NCI-H510A (cell line): ENCODE data around the gene BNC2.
"Not testable (repeated sequence)": the region's sequence is repeated elsewhere in the genome, so short reads cannot be mapped to it uniquely, and the experiment has no call there.

Experiments used
- DNase-seq: peaks from one replicate; lab custom pipeline; 2025; lab: John Stamatoyannopoulos, UW

Gene BNC2

GRCh38 chr9:16870596-16871335 is at the start of gene BNC2:
Gene BNC2 (minus strand): TSS chr9:16870670. CDS start chr9:16870648, 22 bp downstream.
- DNase-seq = no peak

- DNase-seq = no peak
Observed at GRCh38 chr9:16918920-16919319, 48.5 kb upstream of the BNC2 start.

- DNase-seq = no peak
Observed at GRCh38 chr9:16915126-16915831, 44.8 kb upstream of the BNC2 start.

GRCh38 chr9:16912197-16912596 is 41.7 kb upstream of the BNC2 start:
- DNase-seq = no peak

- not testable (repeated sequence) for DNase-seq
Observed at GRCh38 chr9:16908206-16908605, 37.7 kb upstream of the BNC2 start.

GRCh38 chr9:16904655-16905054 is 34.2 kb upstream of the BNC2 start:
- DNase-seq = no peak

GRCh38 chr9:16901590-16901989 is 31.1 kb upstream of the BNC2 start:
- DNase-seq = no peak

- no peak for DNase-seq
Observed at GRCh38 chr9:16899606-16900005, 29.1 kb upstream of the BNC2 start.

GRCh38 chr9:16898464-16898863 is 28.0 kb upstream of the BNC2 start:
- no peak for DNase-seq

- no peak for DNase-seq
Observed at GRCh38 chr9:16888594-16888993, 18.1 kb upstream of the BNC2 start.

GRCh38 chr9:16885931-16886330 is 15.5 kb upstream of the BNC2 start:
- no peak for DNase-seq

GRCh38 chr9:16884952-16885513 is 14.6 kb upstream of the BNC2 start:
- no peak for DNase-seq

- no peak for DNase-seq
Observed at GRCh38 chr9:16884373-16884772, 13.9 kb upstream of the BNC2 start.

GRCh38 chr9:16883586-16883985 is 13.1 kb upstream of the BNC2 start:
- no peak for DNase-seq

GRCh38 chr9:16882440-16882839 is 12.0 kb upstream of the BNC2 start:
- DNase-seq = not testable (repeated sequence)

- DNase-seq = no peak
Observed at GRCh38 chr9:16879416-16879815, 8.9 kb upstream of the BNC2 start.

GRCh38 chr9:16877256-16877655 is 6.8 kb upstream of the BNC2 start:
- no peak for DNase-seq

- DNase-seq = no peak
Observed at GRCh38 chr9:16873126-16873802, 2.8 kb upstream of the BNC2 start.

- DNase-seq = no peak
Observed at GRCh38 chr9:16871336-16872151, 1.1 kb upstream of the BNC2 start.

GRCh38 chr9:16869882-16870595 is 431 bp downstream of the BNC2 start:
- no peak for DNase-seq
